NT2/D1 (cell line): ENCODE data around the gene SH3D21.

Experiments
- YY1 ChIP-seq: IDR thresholded peaks from 2 replicates; pipeline ENCODE4 v1.6.1; 2011; ENCODE audit not compliant: insufficient read length, insufficient read depth
- ZNF274 ChIP-seq: IDR thresholded peaks from 2 replicates; pipeline ENCODE4 v1.6.1; 2011; ENCODE audit warnings: mild to moderate bottlenecking, low read depth, low read length

DNA sequence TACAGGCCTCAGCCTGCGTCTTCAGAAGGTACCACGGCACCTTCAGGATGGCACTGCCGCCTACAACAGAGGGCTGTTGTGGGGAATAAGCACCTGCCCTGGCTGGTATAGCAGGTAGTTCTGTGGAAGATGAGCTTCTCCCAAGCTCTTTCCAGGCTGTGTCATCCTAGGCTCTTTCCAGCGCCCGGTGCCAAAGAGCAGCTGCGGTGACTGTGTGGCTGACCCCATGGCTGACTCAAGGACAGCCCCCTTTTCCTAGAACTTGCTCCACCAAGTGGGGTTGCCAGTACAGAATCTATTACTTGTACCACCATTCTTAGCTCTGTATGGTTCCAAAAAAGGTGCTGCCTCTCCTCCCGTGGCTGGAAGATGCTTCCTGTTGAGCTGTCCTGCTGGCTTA lies 39.2 kb downstream of the SH3D21 start:
- TF ChIP-seq ZNF274 (no peak), YY1 (no peak)
